LNCAP (cell line): ENCODE measurements around the gene SYCN.

Experiments
- CTCF ChIP-seq: fragments of 450-650 bp; IDR thresholded peaks from 2 replicates; pipeline ENCODE4 v1.5.1; 2017; ENCODE audit warnings: mild to moderate bottlenecking

SYCN gene

GRCh38 chr19:39205449-39205764 is 1.3 kb upstream of the SYCN start:
- TF ChIP-seq CTCF = no peak

- no peak for TF ChIP-seq CTCF
These were observed 1.1 kb downstream of the SYCN start for GRCh38 chr19:39202998-39203355.

- no peak for TF ChIP-seq CTCF
These were observed 3.3 kb downstream of the SYCN start for GRCh38 chr19:39200803-39201115.

- no peak for TF ChIP-seq CTCF
These were observed 3.8 kb downstream of the SYCN start for GRCh38 chr19:39200066-39200802.

- no peak for TF ChIP-seq CTCF
These were observed 5.0 kb downstream of the SYCN start for GRCh38 chr19:39199025-39199424.

- TF ChIP-seq CTCF = no peak
These were observed 6.3 kb downstream of the SYCN start for GRCh38 chr19:39197808-39198207.

GRCh38 chr19:39196860-39197562 is 7.1 kb downstream of the SYCN start, which contains the start of gene NCCRP1:
Gene NCCRP1 (plus strand): TSS chr19:39196964. CDS start chr19:39196983, 19 bp downstream.
- no peak for TF ChIP-seq CTCF

- no peak for TF ChIP-seq CTCF
These were observed 7.7 kb downstream of the SYCN start for GRCh38 chr19:39196320-39196719.
